Retina (tissue), 1 donor: ENCODE measurements around the gene ELMOD2.

ENCODE experiments used
- DNase-seq: peaks from one replicate; pipeline ENCODE4 v3.0.0-alpha.2; 2016

Gene ELMOD2

DNA sequence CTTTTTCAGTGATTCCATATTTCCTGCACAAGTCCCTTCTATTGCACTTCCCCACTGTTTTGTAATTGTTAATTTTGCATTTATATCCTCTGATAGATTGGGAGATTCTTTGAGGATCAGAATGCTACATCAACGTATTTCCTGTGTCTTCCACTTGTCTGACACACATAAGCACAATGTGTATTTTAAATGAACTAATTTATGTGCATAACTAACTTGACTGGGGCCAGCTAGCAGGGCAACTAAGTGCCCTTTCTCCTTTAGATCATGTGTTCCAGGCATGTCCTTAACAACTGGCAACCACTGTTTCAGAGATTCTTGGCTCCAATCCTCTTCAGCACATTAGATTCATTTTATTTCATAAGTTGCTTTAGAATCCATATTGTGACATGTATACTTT, 60.5 kb downstream of the ELMOD2 start:
- DNase-seq: no peak

DNA sequence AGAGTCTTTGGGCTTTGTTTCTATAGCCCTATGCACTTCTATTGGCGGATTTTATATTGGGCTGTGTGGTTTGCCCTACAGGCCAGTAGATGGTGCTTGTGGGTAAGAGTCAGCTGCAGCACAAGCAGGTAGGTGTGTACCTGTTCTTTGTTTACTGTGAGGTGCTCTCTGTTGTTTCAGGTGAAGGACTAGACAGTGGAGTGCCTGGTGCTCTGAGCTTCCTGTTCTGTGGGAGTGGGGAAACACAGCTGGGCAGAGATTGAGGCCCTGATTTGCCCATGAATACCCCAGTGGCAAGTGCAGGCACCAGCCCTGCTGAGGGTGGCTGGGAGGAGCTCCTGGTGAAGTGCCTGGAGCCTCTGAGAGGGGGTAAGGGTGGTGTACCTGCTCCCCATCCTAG, 71.1 kb downstream of the ELMOD2 start:
- DNase-seq: no peak

DNA sequence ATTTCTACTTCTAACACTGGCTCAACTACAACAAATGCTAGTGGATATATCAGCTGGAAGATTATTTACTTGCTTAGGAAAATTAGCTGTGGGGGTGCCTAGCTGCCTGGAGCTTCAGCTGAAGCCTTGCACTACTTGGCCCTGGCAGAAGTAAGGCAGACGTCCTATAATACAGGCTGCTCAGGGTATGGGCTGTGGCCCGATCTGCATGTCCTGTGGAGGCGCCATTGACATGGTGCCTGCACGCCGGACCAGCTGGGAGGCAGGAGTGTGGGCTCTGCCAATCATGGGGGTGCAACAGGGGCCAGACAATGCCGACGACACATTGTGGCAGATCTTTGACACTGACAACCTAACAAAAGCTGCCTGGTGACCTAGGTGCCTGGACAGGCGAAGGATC, 76.4 kb downstream of the ELMOD2 start:
- DNase-seq: no peak

DNA sequence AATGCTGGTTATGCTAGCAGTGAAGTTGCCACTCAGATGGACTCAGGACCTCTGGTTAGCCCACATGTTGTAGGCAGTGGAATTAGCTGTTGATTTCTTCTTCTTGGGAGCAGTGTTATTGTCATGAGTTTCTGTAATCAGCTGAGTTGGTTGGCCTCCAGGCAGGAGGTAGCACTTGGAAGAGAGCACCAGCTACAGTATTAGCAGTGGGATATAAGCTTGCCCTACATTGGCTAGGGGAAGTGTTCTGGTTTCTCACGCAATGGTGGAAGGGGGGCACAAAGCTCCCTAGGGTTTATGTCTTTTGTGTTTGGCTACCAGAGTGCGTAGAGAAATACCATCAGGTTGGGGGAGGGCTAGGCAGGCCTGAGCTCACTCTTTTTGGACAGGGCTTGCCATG, 78.7 kb downstream of the ELMOD2 start:
- DNase-seq: no peak

DNA sequence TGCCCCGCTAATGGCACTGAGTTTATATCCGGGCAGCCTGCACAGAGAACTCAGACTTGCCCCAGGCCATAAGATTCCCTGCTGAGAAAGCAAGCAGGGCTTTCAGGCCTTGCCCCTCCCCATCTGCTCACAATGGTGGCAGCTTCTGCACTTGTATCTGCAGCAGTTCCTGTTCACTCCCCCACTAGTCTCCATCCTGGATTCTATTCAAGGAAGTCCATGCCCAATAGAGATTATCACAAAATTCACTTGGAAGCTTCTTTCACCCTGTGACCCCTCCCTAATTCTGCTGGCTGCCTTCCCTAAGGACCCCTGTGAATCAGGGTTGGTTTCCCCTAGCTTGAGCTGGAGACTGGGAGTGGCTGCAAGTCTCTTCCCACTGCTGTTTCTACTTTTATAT, 79.3 kb downstream of the ELMOD2 start:
- DNase-seq: peak; percentile 30
